Keratinocyte (primary cell): ENCODE results near the gene FMN1.

ENCODE experiments used
- EZH2 ChIP-seq: IDR thresholded peaks from one replicate; pipeline ENCODE4 v1.6.1; 2012; ENCODE audit warnings: inconsistent platforms, mild to moderate bottlenecking, low read length, moderate library complexity
- TF ChIP-seq, protein P1 (sequence below), 3 experiments: IDR thresholded peaks in 1 of 3; conservative IDR thresholded peaks in 1 of 3; optimal IDR thresholded peaks in 1 of 3; 2 replicates in 2 of 3; 3 replicates in 1 of 3; pipeline versions ENCODE3 to v1.5.1; 2011; ENCODE audit warnings: low read length in 3 of 3, mild to moderate bottlenecking in 3 of 3, moderate library complexity in 2 of 3, control low read depth in 1 of 3, inconsistent platforms in 1 of 3; ENCODE audit not compliant: insufficient read depth in 2 of 3; ENCODE audit errors: extremely low read depth in 1 of 3

DNA sequence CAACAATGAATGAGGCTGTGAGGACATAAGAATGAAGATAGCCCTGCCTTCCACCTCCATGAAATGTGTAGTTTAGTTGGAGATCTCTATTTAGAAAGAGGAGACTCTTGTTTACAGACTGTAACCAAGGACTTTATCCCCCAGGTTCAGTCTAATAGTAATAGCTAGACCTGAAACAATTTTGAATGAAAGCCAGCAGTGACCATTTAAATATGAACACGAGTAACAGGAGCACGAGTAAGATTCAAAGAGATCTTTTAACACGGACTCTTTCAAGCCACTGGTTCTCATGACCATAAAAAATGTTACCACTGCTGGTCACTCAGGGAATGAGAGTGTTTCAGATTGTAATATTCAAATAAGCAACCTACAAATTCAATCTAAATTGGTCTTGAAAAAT, 123.1 kb downstream of the FMN1 start:
- TF ChIP-seq, protein P1, sequence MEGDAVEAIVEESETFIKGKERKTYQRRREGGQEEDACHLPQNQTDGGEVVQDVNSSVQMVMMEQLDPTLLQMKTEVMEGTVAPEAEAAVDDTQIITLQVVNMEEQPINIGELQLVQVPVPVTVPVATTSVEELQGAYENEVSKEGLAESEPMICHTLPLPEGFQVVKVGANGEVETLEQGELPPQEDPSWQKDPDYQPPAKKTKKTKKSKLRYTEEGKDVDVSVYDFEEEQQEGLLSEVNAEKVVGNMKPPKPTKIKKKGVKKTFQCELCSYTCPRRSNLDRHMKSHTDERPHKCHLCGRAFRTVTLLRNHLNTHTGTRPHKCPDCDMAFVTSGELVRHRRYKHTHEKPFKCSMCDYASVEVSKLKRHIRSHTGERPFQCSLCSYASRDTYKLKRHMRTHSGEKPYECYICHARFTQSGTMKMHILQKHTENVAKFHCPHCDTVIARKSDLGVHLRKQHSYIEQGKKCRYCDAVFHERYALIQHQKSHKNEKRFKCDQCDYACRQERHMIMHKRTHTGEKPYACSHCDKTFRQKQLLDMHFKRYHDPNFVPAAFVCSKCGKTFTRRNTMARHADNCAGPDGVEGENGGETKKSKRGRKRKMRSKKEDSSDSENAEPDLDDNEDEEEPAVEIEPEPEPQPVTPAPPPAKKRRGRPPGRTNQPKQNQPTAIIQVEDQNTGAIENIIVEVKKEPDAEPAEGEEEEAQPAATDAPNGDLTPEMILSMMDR (optimal IDR thresholded peaks at IDR 0.05 in 1 of 3, IDR thresholded peaks at IDR 0.05 in 1 of 3, conservative IDR thresholded peaks at IDR 0.05 in 1 of 3; ENCODE audit: extremely low read depth in 1 of 3, insufficient read depth in 2 of 3, low read length in 3 of 3): no peak
- TF ChIP-seq EZH2: no peak
